HG03469 (cell line): Measurements from ENCODE around the gene PIP4P1.

Experiments
- ATAC-seq: cut with Tn5 transposase; IDR thresholded peaks from one replicate; pipeline ENCODE4 v1.9.1; 2021; ENCODE audit warnings: mild to moderate bottlenecking, moderate library complexity, moderate number of reproducible peaks; ENCODE audit not compliant: unreplicated experiment

The PIP4P1 gene

DNA sequence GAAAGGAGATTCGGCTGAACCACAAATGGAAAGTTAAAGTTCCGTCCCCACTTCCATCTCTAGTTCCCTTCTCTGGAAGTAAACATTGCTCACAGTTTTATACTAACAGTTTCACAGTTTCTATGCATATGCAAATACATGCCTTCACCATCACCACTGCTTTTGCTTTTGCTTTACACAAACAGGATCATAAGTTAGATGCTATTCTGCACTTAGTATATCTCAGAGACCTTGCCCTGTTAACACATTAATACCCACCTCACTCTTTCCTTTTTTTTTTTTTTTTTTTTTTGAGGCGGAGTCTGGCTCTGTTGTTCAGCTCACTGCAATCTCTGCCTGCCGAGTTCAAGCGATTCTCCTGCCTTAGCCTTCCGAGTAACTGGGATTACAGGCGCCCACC is 48.8 kb downstream of the PIP4P1 start:
- peak; percentile 50 for ATAC-seq

GRCh38 chr14:20409226-20409625 is 52.0 kb downstream of the PIP4P1 start:
- no peak for ATAC-seq
